ENCODE data around the gene KRTDAP. TPM values are rescaled to one million over a fixed set of nuclear protein-coding genes. Genes with fewer than 3 reads are reported as not detected.

The KRTDAP gene
- total and polyA plus RNA-seq, 9 of the 15 experiments (the other 6 are each of a cell fraction or from before 2014, with no cell fraction given): not detected

GRCh38 chr19:35461060-35461459 is 29.2 kb downstream of the KRTDAP start:
- no peaks in the 10 kb centered on the region for H3K9me3 ChIP-seq (replicated peaks; ENCODE audit: control insufficient read depth, insufficient read depth, low read depth, low read length)
- no peak for TF ChIP-seq MAZ (CRISPR knock-in tag; conservative IDR thresholded peaks at IDR 0.05 in 1 of 2, IDR thresholded peaks at IDR 0.05 in 1 of 2)
- TF ChIP-seq CBX8 (IDR thresholded peaks at IDR 0.05; ENCODE audit: borderline replicate concordance, extremely low read depth, low read depth, low read length, poor library complexity, severe bottlenecking): peak; percentile 31
- H2AFZ ChIP-seq (ENCODE audit: low read depth, low read length): no peak overlapping the region
- H3K27me3 ChIP-seq (ENCODE audit: control insufficient read depth in 2 of 2, insufficient read depth in 2 of 2, low read length in 2 of 2): peaks cover 35 to 40% of the 10 kb centered on the region in 2 experiments; a peak in 4 of 5 replicates
- in situ Hi-C loops (cut with MboI) (loop anchor here (10.0 kb wide), 1 partner anchor 186 kb away; no protein-coding TSS in a partner anchor), intact Hi-C loops (cut with micrococcal nuclease) (no loop called here)
- 0% methylated on average over 9 of the region's 9 CpGs for WGBS (ENCODE audit: insufficient coverage, low coverage, missing lambda C conversion rate)
- H4K20me1 ChIP-seq (replicated peaks; ENCODE audit: control insufficient read depth, insufficient read depth, low read length): no peaks in the 10 kb centered on the region
- H3K4me2 ChIP-seq (ENCODE audit: insufficient read depth, low read length): no peak overlapping the region
- H3K4me3 ChIP-seq: no peak overlapping the region
- ATAC-seq (no peak), FAIRE-seq (no peak), DNase-seq (ENCODE audit: extremely low read depth in 1 of 4, low spot score in 3 of 4) (no peak)
- H3K79me2 ChIP-seq (ENCODE audit: control insufficient read depth, insufficient read depth, low read length): no peaks in the 10 kb centered on the region
- H3K36me3 ChIP-seq (ENCODE audit: control insufficient read depth, insufficient read depth, low read length): no peaks in the 10 kb centered on the region
- H3K9ac ChIP-seq (ENCODE audit: insufficient read depth in 1 of 2, low read depth in 2 of 2, low read length in 2 of 2): peak overlapping the region in 1 of 2 experiments; percentile 45; a peak in 2 of 4 replicates
- POLR2A ChIA-PET: interaction anchor here (0.6 to 1.1 kb wide), 3 partner anchors 13 to 369 kb away, joined by 3 read pairs; no protein-coding TSS in a partner anchor
- BruUV-seq (replicated peaks): no TSS peak
- CTCF ChIA-PET (ENCODE audit: low intra/inter-chr PET ratio): interaction anchor here (0.6 kb wide), 1 partner anchor 175 kb away, joined by 3 read pairs; no protein-coding TSS in a partner anchor
- H3K27ac ChIP-seq (ENCODE audit: extremely low read depth, low read depth, low read length): no peak overlapping the region
- H3K9me1 ChIP-seq (ENCODE audit: control insufficient read depth, insufficient read depth, low read length): no peaks in the 10 kb centered on the region
- no peaks in the 10 kb centered on the region for H3K4me1 ChIP-seq (replicated peaks in 1 of 2; ENCODE audit: control insufficient read depth in 2 of 2, insufficient read depth in 2 of 2, low read length in 2 of 2)

- ATAC-seq: no peak
- WGBS (ENCODE audit: insufficient coverage, low coverage, missing lambda C conversion rate): 0% methylated on average over 7 of the region's 10 CpGs
These were observed 29.7 kb downstream of the KRTDAP start for GRCh38 chr19:35460608-35461007.

More at GRCh38 chr19:35460608-35461007, 29.7 kb downstream of the KRTDAP start:
- Histone ChIP-seq H3K4me3 (no peak overlapping the region), H3K36me3 (ENCODE audit: control insufficient read depth, insufficient read depth, low read length) (no peaks in the 10 kb centered on the region), H3K27ac (ENCODE audit: extremely low read depth, low read depth, low read length) (no peak overlapping the region), H4K20me1 (replicated peaks; ENCODE audit: control insufficient read depth, insufficient read depth, low read length) (no peaks in the 10 kb centered on the region), H3K4me2 (ENCODE audit: insufficient read depth, low read length) (no peak overlapping the region), H3K9ac (ENCODE audit: insufficient read depth in 1 of 2, low read depth in 2 of 2, low read length in 2 of 2) (no peak overlapping the region), H3K79me2 (ENCODE audit: control insufficient read depth, insufficient read depth, low read length) (no peaks in the 10 kb centered on the region), H3K9me3 (replicated peaks; ENCODE audit: control insufficient read depth, insufficient read depth, low read depth, low read length) (no peaks in the 10 kb centered on the region), H3K4me1 (replicated peaks in 1 of 2; ENCODE audit: control insufficient read depth in 2 of 2, insufficient read depth in 2 of 2, low read length in 2 of 2) (no peaks in the 10 kb centered on the region), H2AFZ (ENCODE audit: low read depth, low read length) (no peak overlapping the region), H3K27me3 (ENCODE audit: control insufficient read depth in 2 of 2, insufficient read depth in 2 of 2, low read length in 2 of 2) (peaks cover 35 to 39% of the 10 kb centered on the region in 2 experiments; a peak in 4 of 5 replicates), H3K9me1 (ENCODE audit: control insufficient read depth, insufficient read depth, low read length) (no peaks in the 10 kb centered on the region)
- in situ Hi-C loops (cut with MboI) (loop anchor here (10.0 kb wide), 1 partner anchor 186 kb away; no protein-coding TSS in a partner anchor), intact Hi-C loops (cut with micrococcal nuclease) (no loop called here)
- POLR2A ChIA-PET: interaction anchor here (0.6 to 1.1 kb wide), 5 partner anchors 14 to 369 kb away, joined by 3 to 4 read pairs (median 3); no protein-coding TSS in a partner anchor
- DNase-seq (ENCODE audit: extremely low read depth in 1 of 4, low spot score in 3 of 4) (no peak), FAIRE-seq (no peak)
- CTCF ChIA-PET (ENCODE audit: low intra/inter-chr PET ratio): interaction anchor here (0.6 kb wide), 1 partner anchor 175 kb away, joined by 3 read pairs; no protein-coding TSS in a partner anchor
- BruUV-seq (replicated peaks): no TSS peak
- TF ChIP-seq BHLHE40 (IDR thresholded peaks at IDR 0.05; ENCODE audit: low read length) (0 out of 2 replicates have a peak, but pooled peaks have one; percentile 22), ILF3 (IDR thresholded peaks at IDR 0.05; ENCODE audit: borderline replicate concordance) (no peak)

Measured in K562 (cell line).